ENCODE measurements around the gene PPIL6.

- TF ChIP-seq FOXA1 (IDR thresholded peaks at IDR 0.05) (no peak), ATF3 (IDR thresholded peaks at IDR 0.05) (no peak), RAD21 (IDR thresholded peaks at IDR 0.05) (no peak)
Observed at GRCh38 chr6:109343518-109343917, 96.9 kb downstream of the PPIL6 start.
